ENCODE results near the gene ARFGAP1.
"Not testable (repeated sequence)": the region's sequence is repeated elsewhere in the genome, so short reads cannot be mapped to it uniquely, and the experiment has no call there.

The ARFGAP1 gene

DNA sequence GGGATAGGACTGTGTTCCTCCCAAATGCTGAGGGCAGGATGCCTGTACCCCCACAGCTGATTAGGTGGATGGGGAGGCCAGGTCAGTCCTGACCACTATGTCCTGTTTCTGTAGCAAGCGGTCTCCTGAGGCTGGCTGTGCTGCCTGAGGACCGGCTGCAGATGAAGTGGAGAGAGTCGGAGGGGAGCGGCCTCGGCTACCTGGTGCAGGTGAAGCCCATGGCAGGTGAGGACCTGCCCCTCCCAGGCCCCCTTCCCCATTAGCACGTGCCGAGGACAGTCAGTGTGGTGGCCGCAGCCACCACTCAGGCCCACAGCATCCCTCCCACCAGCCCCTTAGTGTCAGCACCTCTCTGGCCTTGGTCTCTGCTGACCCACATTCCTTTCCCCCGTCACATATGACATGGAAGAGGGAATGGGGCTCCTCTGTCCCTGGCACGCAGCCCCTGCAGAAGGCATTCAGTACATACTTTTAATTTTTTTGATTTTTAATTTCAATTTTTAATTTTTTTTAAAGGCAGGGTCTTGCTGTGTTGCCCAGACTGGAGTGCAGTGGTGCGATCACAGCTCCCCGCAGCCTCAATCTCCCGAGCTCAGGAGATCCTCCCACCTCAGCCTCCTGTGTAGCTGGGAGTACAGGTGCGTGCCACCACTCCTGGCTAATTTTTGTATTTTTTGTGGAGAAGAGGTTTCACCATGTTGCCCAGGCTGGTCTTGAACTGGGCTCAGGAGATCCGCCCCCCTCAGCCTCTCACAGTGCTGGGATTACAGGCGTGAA, 25.4 kb downstream of the ARFGAP1 start:
- H3K9me3 ChIP-seq (replicated peaks in 1 of 11), result peaks cover 11 to 24% (median 21%) of the 10 kb centered on the region in 11 experiments
- peak overlapping the region in 2 of 11 experiments; percentile 48 to 64; a peak in 2 of 22 replicates for H3K4me2 ChIP-seq
- H3K4me3 ChIP-seq, result no peak overlapping the region
- peaks cover 0 to 33% (median 0%) of the 10 kb centered on the region in 11 experiments; a peak in 7 of 22 replicates for H4K20me1 ChIP-seq
- no peak overlapping the region for H3K27ac ChIP-seq
- H3K9ac ChIP-seq, result no peak overlapping the region
- H3K27me3 ChIP-seq, result peaks cover 22 to 35% (median 31%) of the 10 kb centered on the region in 11 experiments
- no peak for TF ChIP-seq Cebpa-rat (IDR thresholded peaks at IDR 0.05)
- H3K36me3 ChIP-seq, result no peaks in the 10 kb centered on the region
- peaks cover 0 to 38% (median 31%) of the 10 kb centered on the region in 10 experiments; a peak in 13 of 20 replicates for H3K4me1 ChIP-seq

DNA sequence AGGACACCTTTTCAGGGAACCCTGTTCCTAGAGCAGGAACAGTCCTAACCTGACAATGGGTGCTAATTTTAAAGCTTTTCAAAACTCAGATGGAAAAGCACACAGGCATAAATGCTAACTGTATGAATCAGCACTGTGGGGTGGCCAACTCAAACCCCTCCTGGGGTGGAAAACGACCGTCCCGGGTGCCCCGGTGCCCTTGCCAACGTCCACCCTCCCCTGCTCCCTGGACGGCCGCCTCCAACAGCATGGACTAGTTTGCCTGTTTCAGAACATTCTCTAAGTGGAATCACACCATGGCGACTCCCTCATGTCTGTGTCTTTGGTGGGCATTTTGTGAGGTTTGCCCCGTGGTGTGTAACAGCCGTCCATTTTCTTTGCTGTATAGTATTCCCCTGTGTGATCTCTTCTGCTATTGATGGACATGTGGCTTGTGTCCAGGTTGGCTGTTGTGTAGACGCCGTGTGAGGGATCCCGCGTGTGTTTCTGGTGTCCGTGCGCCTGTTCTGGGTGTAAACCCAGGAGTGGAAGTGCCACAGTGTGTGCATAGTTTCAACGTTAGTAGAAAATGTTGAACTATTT, 26.2 kb downstream of the ARFGAP1 start:
- H3K9me3 ChIP-seq (replicated peaks in 1 of 11), result peaks cover 11 to 24% (median 21%) of the 10 kb centered on the region in 11 experiments
- H3K4me1 ChIP-seq, result peaks cover 0 to 32% (median 26%) of the 10 kb centered on the region in 10 experiments; a peak in 13 of 20 replicates
- H3K27me3 ChIP-seq, result peaks cover 22 to 35% (median 31%) of the 10 kb centered on the region in 11 experiments
- H3K27ac ChIP-seq, result no peak overlapping the region
- H4K20me1 ChIP-seq, result peaks cover 0 to 33% (median 0%) of the 10 kb centered on the region in 11 experiments; a peak in 6 of 22 replicates
- no peaks in the 10 kb centered on the region for H3K36me3 ChIP-seq
- H3K4me3 ChIP-seq, result no peak overlapping the region
- TF ChIP-seq Cebpa-rat (IDR thresholded peaks at IDR 0.05), result no peak
- no peak overlapping the region for H3K4me2 ChIP-seq
- H3K9ac ChIP-seq, result no peak overlapping the region

DNA sequence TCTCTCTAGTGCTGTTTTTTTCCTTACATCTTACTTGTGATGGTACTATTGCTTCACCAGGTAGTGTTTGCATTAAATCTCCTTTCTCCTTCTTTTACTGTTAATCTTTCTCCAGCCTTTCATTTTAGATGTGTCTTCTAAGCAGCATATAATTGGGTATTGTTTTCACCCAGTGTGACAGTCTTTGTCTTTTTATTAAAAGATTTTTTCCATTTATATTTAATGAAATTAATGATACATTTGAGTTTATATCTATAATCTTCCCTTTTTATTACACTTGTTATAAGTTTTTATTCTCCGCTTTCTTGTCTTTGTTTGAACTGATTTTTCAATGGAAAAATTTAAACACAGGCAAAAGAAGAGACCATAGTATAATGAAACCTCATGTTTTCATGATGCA, 29.1 kb downstream of the ARFGAP1 start:
- no peak for TF ChIP-seq Cebpa-rat (IDR thresholded peaks at IDR 0.05)
- Histone ChIP-seq H3K4me2 (no peak overlapping the region), H3K27ac (no peak overlapping the region), H3K4me1 (peaks cover 6 to 15% (median 10%) of the 10 kb centered on the region in 10 experiments; a peak in 16 of 20 replicates), H3K27me3 (peaks cover 9 to 26% (median 19%) of the 10 kb centered on the region in 11 experiments; a peak in 20 of 22 replicates), H3K36me3 (no peaks in the 10 kb centered on the region), H3K9ac (no peak overlapping the region), H3K4me3 (no peak overlapping the region), H3K9me3 (replicated peaks in 1 of 11) (peaks cover 11 to 24% (median 21%) of the 10 kb centered on the region in 11 experiments), H4K20me1 (peaks cover 0 to 22% (median 0%) of the 10 kb centered on the region in 11 experiments; a peak in 4 of 22 replicates)

DNA sequence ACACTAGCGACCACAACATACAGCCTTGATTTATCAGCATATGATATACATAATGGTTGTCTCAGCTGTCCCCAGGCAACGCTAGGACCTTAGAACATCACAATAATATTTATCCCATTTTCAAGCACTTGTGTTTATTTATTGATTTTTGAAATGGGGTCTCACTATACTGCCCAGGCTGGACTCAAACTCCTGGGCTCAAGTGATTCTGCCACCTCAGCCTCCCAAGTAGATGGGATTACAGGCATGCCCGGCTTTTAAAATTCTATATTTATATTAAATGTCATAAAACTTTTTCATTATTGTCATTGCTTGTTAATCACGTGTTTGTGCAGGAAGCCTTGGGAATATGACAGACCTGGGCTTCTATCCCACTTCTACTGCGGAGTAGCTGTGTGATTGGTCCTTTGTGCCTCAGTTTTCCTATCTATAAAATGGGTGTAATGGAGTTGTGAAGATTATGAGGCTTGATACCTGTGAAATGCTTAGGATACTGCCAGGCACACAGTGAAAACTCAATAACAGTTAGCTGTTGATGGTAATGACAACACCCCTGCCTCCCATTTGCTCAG, 30.6 kb downstream of the ARFGAP1 start:
- TF ChIP-seq Cebpa-rat (IDR thresholded peaks at IDR 0.05), result no peak
- Histone ChIP-seq H3K4me3 (no peak overlapping the region), H3K36me3 (no peaks in the 10 kb centered on the region)

DNA sequence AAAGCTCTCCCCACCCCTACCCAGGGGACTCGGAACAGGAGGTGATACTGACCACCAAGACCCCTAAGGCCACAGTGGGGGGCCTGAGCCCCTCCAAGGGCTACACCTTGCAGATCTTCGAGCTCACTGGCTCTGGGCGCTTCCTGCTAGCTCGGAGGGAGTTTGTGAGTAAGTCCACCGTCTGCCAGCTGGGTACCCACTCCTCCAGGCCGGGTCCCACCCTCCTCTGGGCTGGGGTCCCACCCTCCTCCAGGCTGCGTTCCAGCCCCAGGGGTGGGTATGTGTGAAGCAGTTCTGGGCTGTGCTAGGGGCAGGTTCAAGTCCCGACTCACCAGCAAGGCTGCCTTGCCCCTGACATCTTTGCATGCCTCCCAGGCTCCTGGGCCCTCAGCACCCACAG, 32.8 kb downstream of the ARFGAP1 start:
- no peaks in the 10 kb centered on the region for H3K36me3 ChIP-seq
- H3K4me2 ChIP-seq, result no peak overlapping the region
- peaks cover 11 to 24% (median 21%) of the 10 kb centered on the region in 11 experiments for H3K9me3 ChIP-seq (replicated peaks in 1 of 11)
- peaks cover 0 to 49% (median 0%) of the 10 kb centered on the region in 11 experiments; a peak in 10 of 22 replicates for H4K20me1 ChIP-seq
- no peak overlapping the region for H3K27ac ChIP-seq
- H3K9ac ChIP-seq, result no peak overlapping the region
- H3K4me3 ChIP-seq, result no peak overlapping the region
- TF ChIP-seq Cebpa-rat (IDR thresholded peaks at IDR 0.05), result no peak
- H3K27me3 ChIP-seq, result peaks cover 10 to 35% (median 25%) of the 10 kb centered on the region in 11 experiments; a peak in 18 of 22 replicates
- peaks cover 0 to 16% (median 6%) of the 10 kb centered on the region in 10 experiments; a peak in 12 of 20 replicates for H3K4me1 ChIP-seq

More for the DNA sequence above, 30.6 kb downstream of the ARFGAP1 start:
- Histone ChIP-seq H3K27me3 (peaks cover 10 to 29% (median 21%) of the 10 kb centered on the region in 11 experiments; a peak in 18 of 22 replicates), H4K20me1 (peaks cover 0 to 29% (median 0%) of the 10 kb centered on the region in 11 experiments; a peak in 6 of 22 replicates), H3K27ac (no peak overlapping the region), H3K9me3 (replicated peaks in 1 of 11) (peaks cover 11 to 24% (median 21%) of the 10 kb centered on the region in 11 experiments), H3K4me1 (peaks cover 0 to 9% (median 6%) of the 10 kb centered on the region in 10 experiments; a peak in 11 of 20 replicates), H3K9ac (no peak overlapping the region), H3K4me2 (no peak overlapping the region)

DNA sequence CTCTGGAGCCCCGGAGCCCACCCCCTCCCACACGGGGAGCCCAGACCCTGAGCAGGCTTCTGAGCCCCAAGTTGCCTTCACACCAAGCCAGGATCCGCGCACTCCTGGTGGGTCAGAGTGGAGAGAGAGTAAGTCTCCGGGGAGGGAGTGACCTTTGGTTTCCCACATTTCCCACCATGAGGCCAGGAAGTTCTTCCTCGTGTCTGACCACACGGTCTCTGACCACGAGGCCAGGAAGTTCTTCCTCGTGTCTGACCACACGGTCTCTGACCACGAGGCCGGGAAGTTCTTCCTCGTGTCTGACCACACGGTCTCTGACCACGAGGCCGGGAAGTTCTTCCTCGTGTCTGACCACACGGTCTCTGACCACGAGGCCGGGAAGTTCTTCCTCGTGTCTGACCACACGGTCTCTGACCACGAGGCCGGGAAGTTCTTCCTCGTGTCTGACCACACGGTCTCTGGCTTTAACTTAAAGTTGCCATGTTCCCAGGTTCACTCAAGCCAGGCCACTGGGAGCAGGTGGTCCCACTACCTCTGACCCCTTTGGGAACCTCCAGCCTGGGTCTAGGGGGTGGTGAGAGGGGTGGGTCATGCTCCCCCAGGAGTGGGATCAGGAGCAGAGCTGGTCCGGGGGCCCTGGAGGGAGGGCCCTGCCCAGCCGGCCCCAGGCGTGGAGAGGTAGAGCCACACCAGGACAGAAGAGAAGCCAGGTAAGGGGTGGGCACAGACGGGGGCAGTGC, 33.5 kb downstream of the ARFGAP1 start:
- Histone ChIP-seq H3K9me3 (replicated peaks in 1 of 11) (peaks cover 6 to 18% (median 17%) of the 10 kb centered on the region in 11 experiments), H3K4me1 (peaks cover 0 to 23% (median 10%) of the 10 kb centered on the region in 10 experiments; a peak in 12 of 20 replicates), H4K20me1 (peaks cover 0 to 49% (median 0%) of the 10 kb centered on the region in 11 experiments; a peak in 10 of 22 replicates), H3K27me3 (peaks cover 10 to 35% (median 25%) of the 10 kb centered on the region in 11 experiments; a peak in 18 of 22 replicates), H3K4me2 (peak overlapping the region in 1 of 11 experiments; percentile 30; a peak in 1 of 22 replicates)
- not testable (repeated sequence) for H3K27ac ChIP-seq, H3K36me3 ChIP-seq, H3K4me3 ChIP-seq, H3K9ac ChIP-seq

DNA sequence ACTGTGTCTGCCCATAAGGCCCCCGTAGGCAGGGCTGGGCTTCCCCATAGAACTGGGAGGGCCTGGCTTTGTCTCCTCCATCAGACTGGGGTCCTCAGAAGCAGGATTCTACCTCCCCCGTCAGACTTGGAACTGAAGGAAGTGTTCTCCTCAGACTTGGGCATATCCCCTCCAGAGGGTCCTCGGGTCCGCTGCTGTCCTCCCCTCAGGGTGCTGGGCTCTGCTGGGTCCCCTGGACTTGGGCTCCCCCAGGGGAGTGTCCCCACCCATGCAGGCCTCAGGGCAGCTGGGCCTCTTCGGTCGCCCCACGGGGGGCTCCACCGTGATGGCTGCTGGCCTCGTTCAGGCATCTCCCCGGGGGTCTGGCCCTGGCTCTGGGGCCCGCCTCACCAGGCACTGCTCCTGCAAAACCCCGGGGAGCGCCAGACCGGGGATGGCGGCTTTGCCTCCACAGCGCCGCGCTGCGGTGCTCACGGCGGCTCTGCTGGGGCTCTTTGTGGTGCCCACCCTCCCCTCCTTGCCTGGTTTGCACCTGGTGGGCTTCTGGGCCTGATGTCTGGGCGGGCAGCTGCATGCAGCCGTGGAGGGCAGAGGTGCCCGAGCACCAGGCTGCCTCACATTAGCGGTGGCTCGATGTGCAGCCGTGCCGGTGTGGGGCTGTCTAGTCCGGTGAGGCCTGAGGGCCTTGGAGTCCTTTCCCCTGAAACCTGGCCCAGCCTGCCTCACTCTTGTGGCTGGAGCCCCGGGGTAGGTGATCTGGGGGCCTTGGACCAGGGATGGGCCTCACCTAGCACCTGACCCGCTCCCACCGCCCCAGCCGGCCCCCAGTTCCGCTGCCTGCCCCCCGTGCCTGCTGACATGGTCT, 34.3 kb downstream of the ARFGAP1 start:
- Histone ChIP-seq H3K4me3 (no peak overlapping the region), H3K27ac (no peak overlapping the region), H3K4me1 (peaks cover 4 to 31% (median 12%) of the 10 kb centered on the region in 10 experiments; a peak in 16 of 20 replicates), H4K20me1 (peaks cover 0 to 49% (median 0%) of the 10 kb centered on the region in 11 experiments; a peak in 10 of 22 replicates), H3K4me2 (peak overlapping the region in 5 of 11 experiments; percentile 21 to 48 (median 28); a peak in 6 of 22 replicates), H3K27me3 (peaks cover 10 to 35% (median 25%) of the 10 kb centered on the region in 11 experiments; a peak in 18 of 22 replicates), H3K9me3 (replicated peaks in 1 of 11) (peaks cover 0 to 10% (median 9%) of the 10 kb centered on the region in 11 experiments; a peak in 16 of 22 replicates), H3K36me3 (no peaks in the 10 kb centered on the region), H3K9ac (0 out of 22 replicates have a peak overlapping the region, but pooled peaks of 1 of the 11 experiments have one; percentile 9)
- TF ChIP-seq Cebpa-rat (IDR thresholded peaks at IDR 0.05), result no peak
